OCI-LY3 (cell line): ENCODE measurements around the gene MLLT11.

ENCODE experiments used
- H2AFZ ChIP-seq: fragments of 200-600, 300-600 bp; shearing (Covaris generic); 2 replicates; pipeline ENCODE4 v1.6.0; 2014; ENCODE audit warnings: antibody characterized with exemption, low read depth, low read length
- H3K27ac ChIP-seq: fragments of 200-600, 300-600 bp; sonication (generic); 2 replicates; pipeline ENCODE4 v1.5.1; 2014; ENCODE audit warnings: mild to moderate bottlenecking, low read length, moderate library complexity, mixed read lengths
- H3K27me3 ChIP-seq: fragments of 200-600, 300-600 bp; sonication (generic); 2 replicates; pipeline ENCODE4 v1.6.1; 2014; ENCODE audit warnings: low read depth, low read length, mixed read lengths
- H3K36me3 ChIP-seq: fragments of 200-600, 300-600 bp; sonication (generic); replicated peaks from 2 replicates; pipeline ENCODE3; 2014; ENCODE audit warnings: low read depth, low read length, mixed read lengths
- H3K4me1 ChIP-seq: fragments of 300-600, 200-600 bp; sonication (generic); 2 replicates; pipeline ENCODE4 v1.6.1; 2014; ENCODE audit warnings: low read length, mixed read lengths
- H3K4me2 ChIP-seq: fragments of 200-600, 300-600 bp; sonication (generic); 2 replicates; pipeline ENCODE4 v1.6.1; 2014; ENCODE audit warnings: low read length, mixed read lengths
- H3K4me3 ChIP-seq: fragments of 300-600, 200-600 bp; sonication (generic); 2 replicates; pipeline ENCODE4 v1.5.1; 2014; ENCODE audit warnings: antibody characterized with exemption, mild to moderate bottlenecking, low read length, moderate library complexity
- H3K79me2 ChIP-seq: fragments of 300-600, 200-600 bp; shearing (Covaris generic); 2 replicates; pipeline ENCODE4 v1.6.1; 2014; ENCODE audit warnings: mild to moderate bottlenecking, low read length, mixed read lengths
- H3K9ac ChIP-seq: fragments of 300-600, 200-600 bp; shearing (Covaris generic); 2 replicates; pipeline ENCODE4 v1.6.0; 2014; ENCODE audit warnings: mild to moderate bottlenecking, low read length, moderate library complexity
- H3K9me3 ChIP-seq: fragments of 200-600, 300-600 bp; shearing (Covaris generic); 2 replicates; pipeline ENCODE4 v1.6.1; 2014; ENCODE audit warnings: low read length, mixed read lengths; ENCODE audit not compliant: insufficient read depth
- H4K20me1 ChIP-seq: fragments of 200-600, 300-600 bp; sonication (generic); 2 replicates; pipeline ENCODE4 v1.6.1; 2016; ENCODE audit warnings: low read length, mixed read lengths; ENCODE audit not compliant: insufficient read depth
- EZH2phosphoT487 ChIP-seq: fragments of 200-600 bp; shearing (Covaris generic); IDR thresholded peaks from 2 replicates; pipeline ENCODE4 v1.6.1; 2018; ENCODE audit warnings: antibody characterized with exemption, mixed run types, low read depth
- TF ChIP-seq, protein P1 (sequence below): fragments of 200-600, 300-600 bp; sonication (generic); IDR thresholded peaks from 2 replicates; pipeline ENCODE4 v1.5.1; 2014; ENCODE audit warnings: antibody characterized with exemption, low read length, low read depth

Gene MLLT11

DNA sequence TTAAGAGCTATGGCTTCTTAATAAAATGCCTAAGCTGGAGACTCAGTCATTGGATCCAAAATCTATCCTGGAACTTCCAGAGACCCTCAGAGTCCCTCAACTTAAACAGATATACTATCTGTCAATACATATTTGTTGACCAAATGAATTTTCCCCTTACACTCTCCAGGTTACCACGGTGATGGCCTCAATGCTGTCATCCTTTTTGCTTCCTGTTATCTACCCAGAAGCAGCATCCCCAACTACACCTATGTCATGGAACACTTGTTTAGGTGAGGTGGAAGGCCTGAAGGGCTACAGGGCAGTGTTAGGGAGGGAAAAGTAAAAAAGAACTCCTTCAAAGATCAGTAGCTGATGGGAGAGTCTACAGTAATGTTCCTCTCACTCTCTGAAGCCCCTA, 17.0 kb upstream of the MLLT11 start:
- Histone ChIP-seq H3K27me3 (no peaks in the 10 kb centered on the region), H3K4me3 (no peak overlapping the region), H3K27ac (no peak overlapping the region), H2AFZ (no peak overlapping the region), H3K36me3 (no peaks in the 10 kb centered on the region), H3K9ac (no peak overlapping the region), H3K4me2 (no peak overlapping the region), H3K4me1 (peaks cover 10% of the 10 kb centered on the region), H4K20me1 (no peaks in the 10 kb centered on the region), H3K79me2 (no peaks in the 10 kb centered on the region), H3K9me3 (no peaks in the 10 kb centered on the region)
- no peak for TF ChIP-seq EZH2phosphoT487
- TF ChIP-seq, protein P1, sequence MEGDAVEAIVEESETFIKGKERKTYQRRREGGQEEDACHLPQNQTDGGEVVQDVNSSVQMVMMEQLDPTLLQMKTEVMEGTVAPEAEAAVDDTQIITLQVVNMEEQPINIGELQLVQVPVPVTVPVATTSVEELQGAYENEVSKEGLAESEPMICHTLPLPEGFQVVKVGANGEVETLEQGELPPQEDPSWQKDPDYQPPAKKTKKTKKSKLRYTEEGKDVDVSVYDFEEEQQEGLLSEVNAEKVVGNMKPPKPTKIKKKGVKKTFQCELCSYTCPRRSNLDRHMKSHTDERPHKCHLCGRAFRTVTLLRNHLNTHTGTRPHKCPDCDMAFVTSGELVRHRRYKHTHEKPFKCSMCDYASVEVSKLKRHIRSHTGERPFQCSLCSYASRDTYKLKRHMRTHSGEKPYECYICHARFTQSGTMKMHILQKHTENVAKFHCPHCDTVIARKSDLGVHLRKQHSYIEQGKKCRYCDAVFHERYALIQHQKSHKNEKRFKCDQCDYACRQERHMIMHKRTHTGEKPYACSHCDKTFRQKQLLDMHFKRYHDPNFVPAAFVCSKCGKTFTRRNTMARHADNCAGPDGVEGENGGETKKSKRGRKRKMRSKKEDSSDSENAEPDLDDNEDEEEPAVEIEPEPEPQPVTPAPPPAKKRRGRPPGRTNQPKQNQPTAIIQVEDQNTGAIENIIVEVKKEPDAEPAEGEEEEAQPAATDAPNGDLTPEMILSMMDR: no peak

DNA sequence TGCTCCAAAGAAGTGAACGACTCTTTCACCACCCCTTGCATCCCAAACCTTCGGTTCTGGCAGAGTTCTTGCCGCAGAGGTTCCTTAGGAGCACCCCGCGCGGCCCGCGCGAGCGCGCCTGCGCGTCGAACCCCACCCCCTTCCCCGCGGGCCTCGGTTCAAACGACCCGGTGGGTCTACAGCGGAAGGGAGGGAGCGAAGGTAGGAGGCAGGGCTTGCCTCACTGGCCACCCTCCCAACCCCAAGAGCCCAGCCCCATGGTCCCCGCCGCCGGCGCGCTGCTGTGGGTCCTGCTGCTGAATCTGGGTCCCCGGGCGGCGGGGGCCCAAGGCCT, 12.6 kb upstream of the MLLT11 start, which contains the start of gene C1orf56:
TSS of gene C1orf56 (plus strand) at position 161 of the 334 bp plus-strand sequence. CDS start at position 258, 97 bp downstream.
- Histone ChIP-seq H2AFZ (peak within 1 kb of the TSS; percentile 94), H3K4me2 (peak within 1 kb of the TSS; percentile 88), H3K4me1 (peaks cover 10% of the 10 kb centered on the region), H3K79me2 (no peaks in the 10 kb centered on the region), H3K27ac (no peak within 1 kb of the TSS), H3K36me3 (peaks cover 14% of the 10 kb centered on the region), H3K9ac (peak within 1 kb of the TSS; percentile 72), H4K20me1 (no peaks in the 10 kb centered on the region), H3K4me3 (peak within 1 kb of the TSS; percentile 84), H3K27me3 (no peaks in the 10 kb centered on the region), H3K9me3 (no peaks in the 10 kb centered on the region)
- no peak for TF ChIP-seq EZH2phosphoT487
- TF ChIP-seq, protein P1: no peak

DNA sequence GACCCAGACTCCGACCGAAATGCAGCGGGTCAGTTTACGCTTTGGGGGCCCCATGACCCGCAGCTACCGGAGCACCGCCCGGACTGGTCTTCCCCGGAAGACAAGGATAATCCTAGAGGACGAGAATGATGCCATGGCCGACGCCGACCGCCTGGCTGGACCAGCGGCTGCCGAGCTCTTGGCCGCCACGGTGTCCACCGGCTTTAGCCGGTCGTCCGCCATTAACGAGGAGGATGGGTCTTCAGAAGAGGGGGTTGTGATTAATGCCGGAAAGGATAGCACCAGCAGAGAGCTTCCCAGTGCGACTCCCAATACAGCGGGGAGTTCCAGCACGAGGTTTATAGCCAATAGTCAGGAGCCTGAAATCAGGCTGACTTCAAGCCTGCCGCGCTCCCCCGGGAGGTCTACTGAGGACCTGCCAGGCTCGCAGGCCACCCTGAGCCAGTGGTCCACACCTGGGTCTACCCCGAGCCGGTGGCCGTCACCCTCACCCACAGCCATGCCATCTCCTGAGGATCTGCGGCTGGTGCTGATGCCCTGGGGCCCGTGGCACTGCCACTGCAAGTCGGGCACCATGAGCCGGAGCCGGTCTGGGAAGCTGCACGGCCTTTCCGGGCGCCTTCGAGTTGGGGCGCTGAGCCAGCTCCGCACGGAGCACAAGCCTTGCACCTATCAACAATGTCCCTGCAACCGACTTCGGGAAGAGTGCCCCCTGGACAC, 12.1 kb upstream of the MLLT11 start:
- Histone ChIP-seq H3K9me3 (no peaks in the 10 kb centered on the region), H3K4me1 (peaks cover 10% of the 10 kb centered on the region), H4K20me1 (no peaks in the 10 kb centered on the region), H3K4me2 (peak overlapping the region; percentile 88), H2AFZ (peak overlapping the region; percentile 94), H3K9ac (peak overlapping the region; percentile 72), H3K4me3 (peak overlapping the region; percentile 84), H3K27ac (no peak overlapping the region), H3K27me3 (no peaks in the 10 kb centered on the region), H3K36me3 (peaks cover 19% of the 10 kb centered on the region), H3K79me2 (no peaks in the 10 kb centered on the region)
- TF ChIP-seq EZH2phosphoT487: no peak
- TF ChIP-seq, protein P1: peak; percentile 51

DNA sequence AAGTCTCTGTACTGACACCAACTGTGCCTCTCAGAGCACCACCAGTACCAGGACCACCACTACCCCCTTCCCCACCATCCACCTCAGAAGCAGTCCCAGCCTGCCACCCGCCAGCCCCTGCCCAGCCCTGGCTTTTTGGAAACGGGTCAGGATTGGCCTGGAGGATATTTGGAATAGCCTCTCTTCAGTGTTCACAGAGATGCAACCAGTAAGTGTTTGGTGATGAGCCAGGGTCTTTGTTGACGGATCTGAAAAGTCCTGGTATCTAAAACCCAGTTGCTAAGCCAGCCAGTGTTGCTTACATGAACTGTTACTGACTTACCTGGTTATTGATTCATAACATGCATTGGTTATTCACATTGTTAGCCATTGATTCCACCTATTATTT, 11.6 kb upstream of the MLLT11 start:
- H3K27ac ChIP-seq: no peak overlapping the region
- H4K20me1 ChIP-seq: no peaks in the 10 kb centered on the region
- no peaks in the 10 kb centered on the region for H3K79me2 ChIP-seq
- no peaks in the 10 kb centered on the region for H3K9me3 ChIP-seq
- no peak for TF ChIP-seq EZH2phosphoT487
- TF ChIP-seq, protein P1: no peak
- peaks cover 21% of the 10 kb centered on the region for H3K36me3 ChIP-seq
- H3K9ac ChIP-seq: no peak overlapping the region
- peak overlapping the region; percentile 84 for H3K4me3 ChIP-seq
- H3K4me2 ChIP-seq: peak overlapping the region; percentile 88
- peaks cover 10% of the 10 kb centered on the region for H3K4me1 ChIP-seq
- H2AFZ ChIP-seq: no peak overlapping the region
- no peaks in the 10 kb centered on the region for H3K27me3 ChIP-seq
